H1 (cell line): ENCODE measurements around the gene TMEM151A. TPM values are rescaled to one million over a fixed set of nuclear protein-coding genes. Genes with fewer than 3 reads are reported as not detected.

Experiments used
- CTCF ChIA-PET: fragments of 300-600 bp; sonication (Branson Sonifier 250); formaldehyde crosslinking; loops from one replicate; lab custom pipeline; 2021; ENCODE audit not compliant: partially characterized antibody; lab: Charles Lee
- POLR2A ChIA-PET: fragments of 300-600 bp; sonication (Branson Sonifier 250); formaldehyde crosslinking; loops from one replicate; lab custom pipeline; 2021; ENCODE audit warnings: inconsistent platforms; ENCODE audit not compliant: partially characterized antibody; lab: Charles Lee
- DNase-seq, 2 experiments: peaks; one replicate each; pipeline versions ENCODE4 v3.0.0 to v3.0.0-alpha.2; 2010 to 2022; ENCODE audit warnings: low spot score in 2 of 2, low read depth in 1 of 2, mixed read lengths in 1 of 2
- FAIRE-seq: peaks from 2 replicates; lab custom pipeline; 2011; peaks lifted over from hg19 to GRCh38; lab: Jason Lieb, UNC
- H2AFZ ChIP-seq: 2 replicates; pipeline ENCODE4 v1.8.1; 2012; ENCODE audit warnings: low read length, inconsistent platforms
- H2AK5ac ChIP-seq: 2 replicates; pipeline ENCODE4 v1.6.1; 2013; ENCODE audit warnings: low read depth, low read length
- H2BK120ac ChIP-seq: replicated peaks from 2 replicates; pipeline ENCODE3; 2013; ENCODE audit warnings: low read depth, low read length, inconsistent platforms
- H2BK12ac ChIP-seq: 2 replicates; pipeline ENCODE4 v1.6.1; 2013; ENCODE audit warnings: low read depth, low read length
- H2BK15ac ChIP-seq: 2 replicates; pipeline ENCODE4 v1.6.1; 2013; ENCODE audit warnings: low read length
- H2BK20ac ChIP-seq: 2 replicates; pipeline ENCODE4 v1.6.1; 2013; ENCODE audit warnings: low read length
- H2BK5ac ChIP-seq: 2 replicates; pipeline ENCODE4 v1.6.1; 2013; ENCODE audit warnings: low read depth, low read length
- H3K14ac ChIP-seq: 2 replicates; pipeline ENCODE4 v1.6.1; 2013; ENCODE audit warnings: inconsistent platforms; ENCODE audit not compliant: insufficient read length
- H3K18ac ChIP-seq: 2 replicates; pipeline ENCODE4 v1.6.1; 2013; ENCODE audit warnings: low read length; ENCODE audit errors: extremely low read depth
- H3K23ac ChIP-seq: 2 replicates; pipeline ENCODE4 v1.6.1; 2013; ENCODE audit warnings: inconsistent platforms; ENCODE audit not compliant: insufficient read length
- H3K23me2 ChIP-seq: 2 replicates; pipeline ENCODE4 v1.6.1; 2013; ENCODE audit warnings: low read depth, low read length
- H3K27ac ChIP-seq: 2 replicates; pipeline ENCODE4 v1.6.1; 2011; ENCODE audit warnings: low read depth, low read length, inconsistent platforms
- H3K27me3 ChIP-seq, 4 experiments: replicated peaks in 1 of 4; 1 replicate in 1 of 4; 2 replicates in 3 of 4; pipeline versions ENCODE4 v1.6.1 to v1.8.1; 2011 to 2013; ENCODE audit warnings: low read length in 3 of 4, mild to moderate bottlenecking in 3 of 4, inconsistent platforms in 2 of 4, mixed read lengths in 2 of 4, moderate library complexity in 1 of 4; ENCODE audit not compliant: control insufficient read depth in 3 of 4, insufficient read depth in 3 of 4; ENCODE audit errors: extremely low read depth in 1 of 4
- H3K36me3 ChIP-seq, 4 experiments: 2 replicates each; pipeline versions ENCODE4 v1.6.1 to v1.8.1; 2011 to 2013; ENCODE audit warnings: mild to moderate bottlenecking in 4 of 4, low read length in 3 of 4, moderate library complexity in 2 of 4, control low read depth in 1 of 4, inconsistent platforms in 1 of 4; ENCODE audit not compliant: insufficient read depth in 4 of 4, control insufficient read depth in 2 of 4
- H3K4ac ChIP-seq: replicated peaks from 2 replicates; pipeline ENCODE3; 2013; ENCODE audit warnings: low read length, low read depth, mixed read lengths, inconsistent platforms; ENCODE audit not compliant: insufficient read length
- H3K4me1 ChIP-seq, 4 experiments: replicated peaks in 1 of 4; 1 replicate in 1 of 4; 2 replicates in 3 of 4; pipeline versions ENCODE4 v1.6.1 to v1.8.1; 2011 to 2013; ENCODE audit warnings: low read length in 3 of 4, inconsistent platforms in 2 of 4, mixed read lengths in 1 of 4; ENCODE audit not compliant: insufficient read depth in 4 of 4, control insufficient read depth in 3 of 4
- H3K4me2 ChIP-seq, 2 experiments: 2 replicates each; pipeline versions ENCODE4 v1.6.1 to v1.8.1; 2011 to 2013; ENCODE audit warnings: low read depth in 2 of 2, low read length in 2 of 2, control low read depth in 1 of 2, inconsistent platforms in 1 of 2, mild to moderate bottlenecking in 1 of 2; ENCODE audit not compliant: insufficient read depth in 1 of 2
- H3K4me3 ChIP-seq, 4 experiments: fragments of 200-600, 300-600 bp in 1 of 4; sonication (generic), shearing (Covaris generic), sonication (Bioruptor Twin) in 1 of 4; 2 replicates each; pipeline versions ENCODE4 v1.5.1 to v1.8.1; 2011 to 2016; ENCODE audit warnings: low read length in 4 of 4, low read depth in 3 of 4, control low read depth in 2 of 4, inconsistent platforms in 2 of 4, mild to moderate bottlenecking in 2 of 4, mixed read lengths in 1 of 4, moderate library complexity in 1 of 4; ENCODE audit not compliant: insufficient read depth in 2 of 4; ENCODE audit errors: extremely low read depth in 1 of 4
- H3K56ac ChIP-seq: replicated peaks from 2 replicates; pipeline ENCODE3; 2013; ENCODE audit warnings: low read depth, mild to moderate bottlenecking, mixed read lengths, low read length, inconsistent platforms; ENCODE audit not compliant: insufficient read length
- H3K79me1 ChIP-seq: 2 replicates; pipeline ENCODE4 v1.6.1; 2013; ENCODE audit warnings: low read depth, low read length, control low read depth
- H3K79me2 ChIP-seq, 2 experiments: 2 replicates each; pipeline versions ENCODE4 v1.6.1 to v1.8.1; 2012 to 2013; ENCODE audit warnings: low read length in 2 of 2, mild to moderate bottlenecking in 2 of 2, inconsistent platforms in 1 of 2; ENCODE audit not compliant: insufficient read depth in 2 of 2, control insufficient read depth in 1 of 2
- H3K9ac ChIP-seq, 4 experiments: replicated peaks in 1 of 4; 1 replicate in 1 of 4; 2 replicates in 3 of 4; pipeline versions ENCODE4 v1.6.1 to v1.8.1; 2011 to 2013; ENCODE audit warnings: low read depth in 3 of 4, low read length in 3 of 4, control low read depth in 2 of 4, mild to moderate bottlenecking in 2 of 4, moderate library complexity in 2 of 4, inconsistent platforms in 1 of 4; ENCODE audit errors: extremely low read depth in 1 of 4
- H3K9me3 ChIP-seq, 2 experiments: 2 replicates each; pipeline versions ENCODE4 v1.6.1 to v1.8.1; 2012 to 2013; ENCODE audit warnings: mild to moderate bottlenecking in 2 of 2, moderate library complexity in 2 of 2, control low read depth in 1 of 2, inconsistent platforms in 1 of 2, low read depth in 1 of 2, low read length in 1 of 2, mixed read lengths in 1 of 2; ENCODE audit not compliant: insufficient read depth in 2 of 2
- H4K20me1 ChIP-seq, 2 experiments: replicated peaks in 1 of 2; 2 replicates each; pipeline versions ENCODE3 to v1.8.1; 2011 to 2013; ENCODE audit warnings: inconsistent platforms in 2 of 2, low read length in 2 of 2, mild to moderate bottlenecking in 1 of 2; ENCODE audit not compliant: insufficient read depth in 2 of 2, control insufficient read depth in 1 of 2
- H4K5ac ChIP-seq: 2 replicates; pipeline ENCODE4 v1.6.1; 2013; ENCODE audit warnings: low read length, low read depth, mixed read lengths, inconsistent platforms; ENCODE audit not compliant: insufficient read length
- H4K8ac ChIP-seq: 2 replicates; pipeline ENCODE4 v1.8.0; 2013; ENCODE audit warnings: mild to moderate bottlenecking, moderate library complexity, low read length, inconsistent platforms; ENCODE audit not compliant: insufficient read depth; ENCODE audit errors: extremely low read depth
- H4K91ac ChIP-seq: replicated peaks from 2 replicates; pipeline ENCODE3; 2013; ENCODE audit warnings: low read length, mixed read lengths, inconsistent platforms; ENCODE audit not compliant: insufficient read length
- EP300 ChIP-seq, 2 experiments: IDR thresholded peaks; 1 replicate in 1 of 2; 2 replicates in 1 of 2; pipeline ENCODE4 v1.6.1; 2011 to 2012; ENCODE audit warnings: low read depth in 2 of 2, low read length in 2 of 2, mild to moderate bottlenecking in 2 of 2, borderline replicate concordance in 1 of 2, inconsistent platforms in 1 of 2, moderate library complexity in 1 of 2
- RNF2 ChIP-seq: fragments of 200-900, 300-1000 bp; sonication (generic); IDR thresholded peaks from 2 replicates; pipeline ENCODE4 v1.7.1; 2016; ENCODE audit warnings: borderline replicate concordance, low read depth, mild to moderate bottlenecking, antibody characterized with exemption, low read length; ENCODE audit not compliant: poor library complexity, severe bottlenecking; ENCODE audit errors: missing control alignments
- SP4 ChIP-seq: IDR thresholded peaks from 2 replicates; pipeline ENCODE4 v1.6.1; 2012; ENCODE audit warnings: low read length, inconsistent platforms
- USF2 ChIP-seq: IDR thresholded peaks from 2 replicates; pipeline ENCODE4 v1.6.1; 2011; ENCODE audit warnings: low read length, improper control_type of control experiment
- ZNF274 ChIP-seq: IDR thresholded peaks from 2 replicates; pipeline ENCODE4 v1.7.0; 2012; ENCODE audit warnings: low read length, borderline replicate concordance; ENCODE audit errors: extremely low read depth
- WGBS, 2 experiments: shearing (Covaris generic) in 1 of 2; methylation state at CpG; one replicate each; pipeline versions ENCODE4 v1.1.6 to v1.1.7; 2013 to 2015; ENCODE audit warnings: low lambda C conversion rate in 2 of 2, mixed read lengths in 2 of 2, inconsistent platforms in 1 of 2, low coverage in 1 of 2, missing lambda C conversion rate in 1 of 2; ENCODE audit not compliant: insufficient replicate concordance in 2 of 2, insufficient coverage in 1 of 2, insufficient read length in 1 of 2; ENCODE audit errors: extremely low coverage in 1 of 2, missing lambda C conversion rate in 1 of 2; 5-methylcytosine and 5-hydroxymethylcytosine counted together
- polyA plus RNA-seq, 7 experiments: library from polyadenylated mRNA; depleted of rRNA in 3 of 7; stranded (reverse) in 5 of 7; unstranded in 2 of 7; fragments of >200 nt in 5 of 7; fragments of 200-250 nt in 2 of 7; gene quantifications; 1 replicate in 5 of 7; 2 replicates in 1 of 7; 4 replicates in 1 of 7; pipeline versions ENCODE4 v1.2.1 to v1.2.3, GENCODE V29; 2011 to 2013; ENCODE audit warnings: missing spikeins in 2 of 7, mixed read lengths in 2 of 7
- total RNA-seq: library from RNA; stranded (reverse); fragmentation: NEBNext Ultra II Directional; extraction: Animal tissue kit (Norgen Biotek cat#: 25700); gene quantifications from 2 replicates; pipeline ENCODE4 v1.2.1, GENCODE V29; 2021

Gene TMEM151A
- total and polyA plus RNA-seq, 2 of the 8 experiments (the other 6 are each of a cell fraction or from before 2014, with no cell fraction given): 3.2 TPM

- H4K20me1 ChIP-seq: peaks cover 3 to 8% of the 10 kb centered on the region in 2 experiments
- 90% methylated on average over 8 of the region's 8 CpGs; no CpG with 5 or more reads in 1 of the 2 experiments for WGBS, 2 experiments
- no peak overlapping the region for H3K4me3 ChIP-seq
- no peak overlapping the region for H2BK20ac ChIP-seq
- TF ChIP-seq SP4: no peak
- no peak for TF ChIP-seq EP300 (IDR thresholded peaks at IDR 0.05; ENCODE audit: borderline replicate concordance in 1 of 2, low read depth in 2 of 2, low read length in 2 of 2)
- TF ChIP-seq USF2: no peak
- TF ChIP-seq RNF2: no peak
- no peak for TF ChIP-seq ZNF274
- H2BK5ac ChIP-seq: no peak overlapping the region
- H3K4me2 ChIP-seq: no peak overlapping the region
- peaks cover 6 to 12% (median 9%) of the 10 kb centered on the region in 4 experiments; a peak in 4 of 8 replicates for H3K36me3 ChIP-seq
- no peak overlapping the region for H4K5ac ChIP-seq
- CTCF ChIA-PET: interaction anchor here (1.0 to 2.5 kb wide), 7 partner anchors 22 to 121 kb away, joined by 3 to 20 read pairs (median 4); no protein-coding TSS in a partner anchor
- no peak overlapping the region for H2BK12ac ChIP-seq
- H3K23me2 ChIP-seq: peaks cover 20% of the 10 kb centered on the region
- no peak overlapping the region for H2AK5ac ChIP-seq
- peaks cover 0 to 12% (median 9%) of the 10 kb centered on the region in 4 experiments; a peak in 6 of 7 replicates for H3K4me1 ChIP-seq
- H3K9ac ChIP-seq: no peak overlapping the region
- H3K27me3 ChIP-seq: peaks cover 0 to 2% (median 0%) of the 10 kb centered on the region in 4 experiments; a peak in 3 of 7 replicates
- no peak overlapping the region for H3K27ac ChIP-seq
- H3K79me2 ChIP-seq: peaks cover 0 to 14% of the 10 kb centered on the region in 2 experiments; a peak in 2 of 4 replicates
- no peak overlapping the region for H2BK15ac ChIP-seq
- no peak overlapping the region for H4K8ac ChIP-seq
- no peaks in the 10 kb centered on the region for H3K9me3 ChIP-seq
- H4K91ac ChIP-seq: no peak overlapping the region
- FAIRE-seq: no peak
- no peak overlapping the region for H3K23ac ChIP-seq
- peaks cover 3% of the 10 kb centered on the region for H3K79me1 ChIP-seq
- H3K4ac ChIP-seq: no peak overlapping the region
- no peak overlapping the region for H3K56ac ChIP-seq
- no peak for DNase-seq
- no peak overlapping the region for H2BK120ac ChIP-seq
- POLR2A ChIA-PET: interaction anchor here (0.8 to 28.7 kb wide), 7 partner anchors 25 to 85 kb away, joined by 3 to 487 read pairs (median 5); partner anchors contain the start of gene SLC29A2
- H3K14ac ChIP-seq: no peak overlapping the region
- no peak overlapping the region for H3K18ac ChIP-seq
- H2AFZ ChIP-seq: no peak overlapping the region
These were observed 51.5 kb downstream of the TMEM151A start for GRCh38 chr11:66343176-66343575.
